ENCODE results near the gene APBA2.

The APBA2 gene

GRCh38 chr15:29127506-29128430 lies 242.0 kb downstream of the APBA2 start:
- Histone ChIP-seq H3K27ac (ENCODE audit: low read length) (no peak overlapping the region), H3K4me3 (ENCODE audit: low read depth in 1 of 2, low read length in 2 of 2) (no peak overlapping the region), H3K9me3 (ENCODE audit: control insufficient read depth in 1 of 2, low read length in 2 of 2) (no peaks in the 10 kb centered on the region), H3K36me3 (ENCODE audit: control insufficient read depth in 1 of 2, insufficient read depth in 2 of 2, low read length in 2 of 2) (no peaks in the 10 kb centered on the region), H3K4me1 (ENCODE audit: control insufficient read depth in 1 of 2, insufficient read depth in 2 of 2, low read length in 2 of 2) (no peaks in the 10 kb centered on the region), H3K27me3 (ENCODE audit: low read depth, low read length) (no peaks in the 10 kb centered on the region)

GRCh38 chr15:29128671-29129070 lies 242.9 kb downstream of the APBA2 start:
- H3K27ac ChIP-seq (ENCODE audit: low read length) = no peak overlapping the region
- H3K27me3 ChIP-seq (ENCODE audit: low read depth, low read length) = no peaks in the 10 kb centered on the region
- H3K4me3 ChIP-seq (ENCODE audit: low read depth in 1 of 2, low read length in 2 of 2) = no peak overlapping the region
- H3K4me1 ChIP-seq (ENCODE audit: control insufficient read depth in 1 of 2, insufficient read depth in 2 of 2, low read length in 2 of 2) = no peaks in the 10 kb centered on the region
- H3K36me3 ChIP-seq (ENCODE audit: control insufficient read depth in 1 of 2, insufficient read depth in 2 of 2, low read length in 2 of 2) = no peaks in the 10 kb centered on the region
- no peaks in the 10 kb centered on the region for H3K9me3 ChIP-seq (ENCODE audit: control insufficient read depth in 1 of 2, low read length in 2 of 2)

- H3K9me3 ChIP-seq (ENCODE audit: control insufficient read depth in 1 of 2, low read length in 2 of 2) = no peaks in the 10 kb centered on the region
- no peaks in the 10 kb centered on the region for H3K27me3 ChIP-seq (ENCODE audit: low read depth, low read length)
- H3K27ac ChIP-seq (ENCODE audit: low read length) = no peak overlapping the region
These were observed 243.4 kb downstream of the APBA2 start for GRCh38 chr15:29129221-29129620.

GRCh38 chr15:29129926-29130325 lies 244.2 kb downstream of the APBA2 start:
- no peaks in the 10 kb centered on the region for H3K4me1 ChIP-seq (ENCODE audit: control insufficient read depth in 1 of 2, insufficient read depth in 2 of 2, low read length in 2 of 2)
- H3K36me3 ChIP-seq (ENCODE audit: control insufficient read depth in 1 of 2, insufficient read depth in 2 of 2, low read length in 2 of 2) = no peaks in the 10 kb centered on the region
- H3K4me3 ChIP-seq (ENCODE audit: low read depth in 1 of 2, low read length in 2 of 2) = no peak overlapping the region
- H3K27ac ChIP-seq (ENCODE audit: low read length) = no peak overlapping the region
- no peaks in the 10 kb centered on the region for H3K9me3 ChIP-seq (ENCODE audit: control insufficient read depth in 1 of 2, low read length in 2 of 2)
- no peaks in the 10 kb centered on the region for H3K27me3 ChIP-seq (ENCODE audit: low read depth, low read length)

More at GRCh38 chr15:29129221-29129620, 243.4 kb downstream of the APBA2 start:
- H3K36me3 ChIP-seq (ENCODE audit: control insufficient read depth in 1 of 2, insufficient read depth in 2 of 2, low read length in 2 of 2) = no peaks in the 10 kb centered on the region
- no peaks in the 10 kb centered on the region for H3K4me1 ChIP-seq (ENCODE audit: control insufficient read depth in 1 of 2, insufficient read depth in 2 of 2, low read length in 2 of 2)
- H3K4me3 ChIP-seq (ENCODE audit: low read depth in 1 of 2, low read length in 2 of 2) = no peak overlapping the region

GRCh38 chr15:29130476-29130875 lies 244.7 kb downstream of the APBA2 start:
- Histone ChIP-seq H3K27me3 (ENCODE audit: low read depth, low read length) (no peaks in the 10 kb centered on the region), H3K36me3 (ENCODE audit: control insufficient read depth in 1 of 2, insufficient read depth in 2 of 2, low read length in 2 of 2) (no peaks in the 10 kb centered on the region), H3K4me3 (ENCODE audit: low read depth in 1 of 2, low read length in 2 of 2) (no peak overlapping the region), H3K4me1 (ENCODE audit: control insufficient read depth in 1 of 2, insufficient read depth in 2 of 2, low read length in 2 of 2) (no peaks in the 10 kb centered on the region), H3K27ac (ENCODE audit: low read length) (no peak overlapping the region), H3K9me3 (ENCODE audit: control insufficient read depth in 1 of 2, low read length in 2 of 2) (no peaks in the 10 kb centered on the region)

GRCh38 chr15:29130951-29131839 lies 245.4 kb downstream of the APBA2 start:
- H3K36me3 ChIP-seq (ENCODE audit: control insufficient read depth in 1 of 2, insufficient read depth in 2 of 2, low read length in 2 of 2) = no peaks in the 10 kb centered on the region
- H3K4me1 ChIP-seq (ENCODE audit: control insufficient read depth in 1 of 2, insufficient read depth in 2 of 2, low read length in 2 of 2) = no peaks in the 10 kb centered on the region

GRCh38 chr15:29131840-29132420 lies 246.2 kb downstream of the APBA2 start:
- Histone ChIP-seq H3K4me3 (ENCODE audit: low read depth in 1 of 2, low read length in 2 of 2) (no peak overlapping the region), H3K36me3 (ENCODE audit: control insufficient read depth in 1 of 2, insufficient read depth in 2 of 2, low read length in 2 of 2) (no peaks in the 10 kb centered on the region)

More at GRCh38 chr15:29130951-29131839, 245.4 kb downstream of the APBA2 start:
- Histone ChIP-seq H3K27ac (ENCODE audit: low read length) (no peak overlapping the region), H3K4me3 (ENCODE audit: low read depth in 1 of 2, low read length in 2 of 2) (no peak overlapping the region), H3K27me3 (ENCODE audit: low read depth, low read length) (no peaks in the 10 kb centered on the region), H3K9me3 (ENCODE audit: control insufficient read depth in 1 of 2, low read length in 2 of 2) (no peaks in the 10 kb centered on the region)

GRCh38 chr15:29132735-29133181 lies 247.0 kb downstream of the APBA2 start:
- Histone ChIP-seq H3K36me3 (ENCODE audit: control insufficient read depth in 1 of 2, insufficient read depth in 2 of 2, low read length in 2 of 2) (no peaks in the 10 kb centered on the region), H3K27ac (ENCODE audit: low read length) (no peak overlapping the region), H3K27me3 (ENCODE audit: low read depth, low read length) (no peaks in the 10 kb centered on the region), H3K9me3 (ENCODE audit: control insufficient read depth in 1 of 2, low read length in 2 of 2) (no peaks in the 10 kb centered on the region), H3K4me3 (ENCODE audit: low read depth in 1 of 2, low read length in 2 of 2) (no peak overlapping the region), H3K4me1 (ENCODE audit: control insufficient read depth in 1 of 2, insufficient read depth in 2 of 2, low read length in 2 of 2) (no peaks in the 10 kb centered on the region)

More at GRCh38 chr15:29131840-29132420, 246.2 kb downstream of the APBA2 start:
- Histone ChIP-seq H3K27ac (ENCODE audit: low read length) (no peak overlapping the region), H3K27me3 (ENCODE audit: low read depth, low read length) (no peaks in the 10 kb centered on the region), H3K4me1 (ENCODE audit: control insufficient read depth in 1 of 2, insufficient read depth in 2 of 2, low read length in 2 of 2) (no peaks in the 10 kb centered on the region), H3K9me3 (ENCODE audit: control insufficient read depth in 1 of 2, low read length in 2 of 2) (no peaks in the 10 kb centered on the region)

GRCh38 chr15:29133321-29133720 lies 247.5 kb downstream of the APBA2 start:
- Histone ChIP-seq H3K27me3 (ENCODE audit: low read depth, low read length) (no peaks in the 10 kb centered on the region), H3K4me1 (ENCODE audit: control insufficient read depth in 1 of 2, insufficient read depth in 2 of 2, low read length in 2 of 2) (no peaks in the 10 kb centered on the region), H3K4me3 (ENCODE audit: low read depth in 1 of 2, low read length in 2 of 2) (no peak overlapping the region), H3K9me3 (ENCODE audit: control insufficient read depth in 1 of 2, low read length in 2 of 2) (no peaks in the 10 kb centered on the region), H3K36me3 (ENCODE audit: control insufficient read depth in 1 of 2, insufficient read depth in 2 of 2, low read length in 2 of 2) (no peaks in the 10 kb centered on the region), H3K27ac (ENCODE audit: low read length) (no peak overlapping the region)

- Histone ChIP-seq H3K9me3 (ENCODE audit: control insufficient read depth in 1 of 2, low read length in 2 of 2) (no peaks in the 10 kb centered on the region), H3K4me3 (ENCODE audit: low read depth in 1 of 2, low read length in 2 of 2) (no peak overlapping the region), H3K27me3 (ENCODE audit: low read depth, low read length) (no peaks in the 10 kb centered on the region), H3K4me1 (ENCODE audit: control insufficient read depth in 1 of 2, insufficient read depth in 2 of 2, low read length in 2 of 2) (no peaks in the 10 kb centered on the region), H3K36me3 (ENCODE audit: control insufficient read depth in 1 of 2, insufficient read depth in 2 of 2, low read length in 2 of 2) (no peaks in the 10 kb centered on the region), H3K27ac (ENCODE audit: low read length) (no peak overlapping the region)
These were observed 248.0 kb downstream of the APBA2 start for GRCh38 chr15:29133791-29134190.

GRCh38 chr15:29134239-29134638 lies 248.5 kb downstream of the APBA2 start:
- H3K4me1 ChIP-seq (ENCODE audit: control insufficient read depth in 1 of 2, insufficient read depth in 2 of 2, low read length in 2 of 2) = no peaks in the 10 kb centered on the region
- H3K27ac ChIP-seq (ENCODE audit: low read length) = no peak overlapping the region
- H3K36me3 ChIP-seq (ENCODE audit: control insufficient read depth in 1 of 2, insufficient read depth in 2 of 2, low read length in 2 of 2) = no peaks in the 10 kb centered on the region

More at GRCh38 chr15:29134239-29134638, 248.5 kb downstream of the APBA2 start:
- Histone ChIP-seq H3K9me3 (ENCODE audit: control insufficient read depth in 1 of 2, low read length in 2 of 2) (no peaks in the 10 kb centered on the region), H3K4me3 (ENCODE audit: low read depth in 1 of 2, low read length in 2 of 2) (no peak overlapping the region), H3K27me3 (ENCODE audit: low read depth, low read length) (no peaks in the 10 kb centered on the region)
